Keratinocyte (primary cell): ENCODE results near the gene TMEM126A. TPM values are rescaled to one million over a fixed set of nuclear protein-coding genes. Genes with fewer than 3 reads are reported as not detected.

Experiments used
- DNase-seq: peaks from one replicate; pipeline ENCODE4 v3.0.0-alpha.2; 2011; ENCODE audit warnings: low read depth, missing footprints, low spot score
- FAIRE-seq: peaks from 2 replicates; lab custom pipeline; 2011; peaks lifted over from hg19 to GRCh38; lab: Jason Lieb, UNC
- H2AFZ ChIP-seq: 2 replicates; pipeline ENCODE4 v1.6.0; 2012; ENCODE audit warnings: low read length, control low read depth, inconsistent platforms; ENCODE audit not compliant: control insufficient read depth
- H3K27ac ChIP-seq: 2 replicates; pipeline ENCODE4 v1.5.1; 2011; ENCODE audit warnings: low read length; ENCODE audit not compliant: control insufficient read depth, insufficient read depth
- H3K27me3 ChIP-seq: 3 replicates; pipeline ENCODE4 v1.6.0; 2011; ENCODE audit warnings: low read length; ENCODE audit not compliant: control insufficient read depth, insufficient read depth; ENCODE audit errors: extremely low read depth
- H3K36me3 ChIP-seq, 2 experiments: 2 replicates in 1 of 2; 3 replicates in 1 of 2; pipeline ENCODE4 v1.5.1; 2011; ENCODE audit warnings: low read length in 2 of 2, mild to moderate bottlenecking in 1 of 2; ENCODE audit not compliant: control insufficient read depth in 2 of 2, insufficient read depth in 2 of 2; ENCODE audit errors: extremely low read depth in 1 of 2
- H3K4me1 ChIP-seq: 3 replicates; pipeline ENCODE4 v1.5.1; 2011; ENCODE audit warnings: low read length; ENCODE audit not compliant: control insufficient read depth, insufficient read depth; ENCODE audit errors: extremely low read depth
- H3K4me2 ChIP-seq: 3 replicates; pipeline ENCODE4 v1.6.0; 2011; ENCODE audit warnings: low read depth, low read length; ENCODE audit not compliant: control insufficient read depth, insufficient read depth; ENCODE audit errors: extremely low read depth
- H3K4me3 ChIP-seq, 3 experiments: fragments of 200-600 bp in 1 of 3; sonication (generic) in 1 of 3; 2 replicates in 2 of 3; 3 replicates in 1 of 3; pipeline ENCODE4 v1.5.1; 2011 to 2016; ENCODE audit warnings: low read length in 3 of 3, mild to moderate bottlenecking in 3 of 3, control low read depth in 2 of 3, inconsistent platforms in 1 of 3, low read depth in 1 of 3, mixed read lengths in 1 of 3, mixed run types in 1 of 3, moderate library complexity in 1 of 3; ENCODE audit not compliant: control insufficient read depth in 2 of 3, insufficient read depth in 2 of 3; ENCODE audit errors: extremely low read depth in 1 of 3
- H3K79me2 ChIP-seq: 2 replicates; pipeline ENCODE4 v1.6.0; 2012; ENCODE audit warnings: low read length; ENCODE audit not compliant: control insufficient read depth, insufficient read depth
- H3K9ac ChIP-seq: 3 replicates; pipeline ENCODE4 v1.6.0; 2011; ENCODE audit warnings: low read length; ENCODE audit not compliant: control insufficient read depth, insufficient read depth; ENCODE audit errors: extremely low read depth
- H3K9me1 ChIP-seq: 3 replicates; pipeline ENCODE4 v1.6.0; 2011; ENCODE audit warnings: low read length; ENCODE audit not compliant: control insufficient read depth, insufficient read depth; ENCODE audit errors: extremely low read depth
- H3K9me3 ChIP-seq: 2 replicates; pipeline ENCODE4 v1.5.1; 2012; ENCODE audit warnings: low read depth, low read length; ENCODE audit not compliant: control insufficient read depth
- H4K20me1 ChIP-seq: 3 replicates; pipeline ENCODE4 v1.6.0; 2011; ENCODE audit warnings: low read length; ENCODE audit not compliant: control insufficient read depth, insufficient read depth; ENCODE audit errors: extremely low read depth
- EZH2 ChIP-seq: IDR thresholded peaks from one replicate; pipeline ENCODE4 v1.6.1; 2012; ENCODE audit warnings: inconsistent platforms, mild to moderate bottlenecking, low read length, moderate library complexity
- dilution Hi-C: fragments of 300-500 bp; cut with MboI; formaldehyde crosslinking; loops from one replicate; pipeline ENCODE4 v1.7.0; 2020; ENCODE audit warnings: low sequenced_read_pairs; ENCODE audit not compliant: extremely low pct_ligation_motif_present
- polyA plus RNA-seq, 5 experiments: library from polyadenylated mRNA; depleted of rRNA in 3 of 5; stranded (reverse) in 3 of 5; stranded (forward) in 1 of 5; unstranded in 1 of 5; fragments of >200 nt; gene quantifications; 1 replicate in 1 of 5; 2 replicates in 3 of 5; 3 replicates in 1 of 5; pipeline versions ENCODE4 v1.2.1 to v1.2.3, GENCODE V29; 2011 to 2012; ENCODE audit warnings: missing spikeins in 2 of 5, low read depth in 1 of 5, low replicate concordance in 1 of 5
- TF ChIP-seq, protein P1 (sequence below), 3 experiments: IDR thresholded peaks in 1 of 3; conservative IDR thresholded peaks in 1 of 3; optimal IDR thresholded peaks in 1 of 3; 2 replicates in 2 of 3; 3 replicates in 1 of 3; pipeline versions ENCODE3 to v1.5.1; 2011; ENCODE audit warnings: low read length in 3 of 3, mild to moderate bottlenecking in 3 of 3, moderate library complexity in 2 of 3, control low read depth in 1 of 3, inconsistent platforms in 1 of 3; ENCODE audit not compliant: insufficient read depth in 2 of 3; ENCODE audit errors: extremely low read depth in 1 of 3

Gene TMEM126A
- polyA plus RNA-seq, 1 donor (not counting 4 experiments of a cell fraction or from before 2014, with no cell fraction given): 70.2 TPM

DNA sequence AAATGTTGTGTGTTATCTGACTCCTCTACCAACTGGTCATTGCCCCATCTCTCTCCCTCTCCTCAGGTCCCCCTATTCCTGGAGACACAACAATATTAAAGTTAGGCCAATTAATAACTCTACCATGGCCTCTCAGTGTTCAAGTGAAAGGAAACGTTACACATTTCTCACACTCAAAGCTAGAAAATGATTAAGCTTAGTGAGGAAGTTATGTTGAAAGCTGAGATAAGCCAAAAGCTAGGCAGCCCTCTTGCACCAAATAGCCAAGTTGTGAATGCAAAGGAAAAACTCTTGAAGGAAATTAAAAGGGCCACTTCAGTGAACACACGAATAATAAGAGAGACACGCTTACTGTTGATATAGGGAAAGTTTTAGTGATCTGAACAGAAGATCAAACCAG is 27.5 kb upstream of the TMEM126A start:
- Histone ChIP-seq H3K27ac (no peak overlapping the region), H3K4me3 (no peak overlapping the region), H3K4me1 (no peaks in the 10 kb centered on the region), H4K20me1 (no peaks in the 10 kb centered on the region), H3K27me3 (no peaks in the 10 kb centered on the region), H3K9me1 (no peaks in the 10 kb centered on the region), H3K4me2 (no peak overlapping the region), H2AFZ (no peak overlapping the region), H3K9me3 (no peaks in the 10 kb centered on the region), H3K9ac (no peak overlapping the region), H3K36me3 (no peaks in the 10 kb centered on the region), H3K79me2 (no peaks in the 10 kb centered on the region)
- dilution Hi-C loops: no loop called here
- FAIRE-seq (no peak), DNase-seq (no peak)
- no peak for TF ChIP-seq EZH2
- TF ChIP-seq, protein P1, sequence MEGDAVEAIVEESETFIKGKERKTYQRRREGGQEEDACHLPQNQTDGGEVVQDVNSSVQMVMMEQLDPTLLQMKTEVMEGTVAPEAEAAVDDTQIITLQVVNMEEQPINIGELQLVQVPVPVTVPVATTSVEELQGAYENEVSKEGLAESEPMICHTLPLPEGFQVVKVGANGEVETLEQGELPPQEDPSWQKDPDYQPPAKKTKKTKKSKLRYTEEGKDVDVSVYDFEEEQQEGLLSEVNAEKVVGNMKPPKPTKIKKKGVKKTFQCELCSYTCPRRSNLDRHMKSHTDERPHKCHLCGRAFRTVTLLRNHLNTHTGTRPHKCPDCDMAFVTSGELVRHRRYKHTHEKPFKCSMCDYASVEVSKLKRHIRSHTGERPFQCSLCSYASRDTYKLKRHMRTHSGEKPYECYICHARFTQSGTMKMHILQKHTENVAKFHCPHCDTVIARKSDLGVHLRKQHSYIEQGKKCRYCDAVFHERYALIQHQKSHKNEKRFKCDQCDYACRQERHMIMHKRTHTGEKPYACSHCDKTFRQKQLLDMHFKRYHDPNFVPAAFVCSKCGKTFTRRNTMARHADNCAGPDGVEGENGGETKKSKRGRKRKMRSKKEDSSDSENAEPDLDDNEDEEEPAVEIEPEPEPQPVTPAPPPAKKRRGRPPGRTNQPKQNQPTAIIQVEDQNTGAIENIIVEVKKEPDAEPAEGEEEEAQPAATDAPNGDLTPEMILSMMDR (optimal IDR thresholded peaks at IDR 0.05 in 1 of 3, IDR thresholded peaks at IDR 0.05 in 1 of 3, conservative IDR thresholded peaks at IDR 0.05 in 1 of 3; ENCODE audit: extremely low read depth in 1 of 3, insufficient read depth in 2 of 3, low read length in 3 of 3): no peak

DNA sequence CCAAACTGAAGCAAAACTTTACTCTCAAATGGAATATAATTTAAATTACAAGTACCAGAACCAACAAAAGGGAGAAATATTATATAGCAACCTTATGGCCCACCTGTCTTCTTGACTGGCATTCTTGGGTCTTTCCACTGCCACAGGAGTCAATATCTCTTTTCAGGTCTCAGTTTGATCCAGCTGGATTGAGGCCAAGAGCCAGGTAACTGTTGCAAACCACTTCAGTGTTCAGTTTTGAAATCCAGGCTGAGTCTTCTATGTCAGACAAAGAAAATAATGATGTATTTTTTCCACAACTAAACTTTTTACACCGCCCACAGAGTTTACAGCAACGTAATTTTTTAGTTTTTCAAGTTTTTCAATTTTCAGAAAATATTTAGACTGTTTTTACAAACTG is 21.3 kb upstream of the TMEM126A start:
- Histone ChIP-seq H3K36me3 (no peaks in the 10 kb centered on the region), H3K9me3 (no peaks in the 10 kb centered on the region), H3K9me1 (no peaks in the 10 kb centered on the region), H3K4me2 (peak overlapping the region; percentile 98), H2AFZ (peak overlapping the region; percentile 97), H3K79me2 (peaks cover 30% of the 10 kb centered on the region), H3K27ac (no peak overlapping the region), H3K9ac (no peak overlapping the region), H3K4me3 (no peak overlapping the region), H3K4me1 (peaks cover 20% of the 10 kb centered on the region), H3K27me3 (no peaks in the 10 kb centered on the region), H4K20me1 (no peaks in the 10 kb centered on the region)
- dilution Hi-C loops: no loop called here
- DNase-seq (no peak), FAIRE-seq (no peak)
- TF ChIP-seq, protein P1 (optimal IDR thresholded peaks at IDR 0.05 in 1 of 3, IDR thresholded peaks at IDR 0.05 in 1 of 3, conservative IDR thresholded peaks at IDR 0.05 in 1 of 3; ENCODE audit: extremely low read depth in 1 of 3, insufficient read depth in 2 of 3, low read length in 3 of 3): no peak
- no peak for TF ChIP-seq EZH2
